ENCODE measurements around the gene KCNQ1. TPM values are rescaled to one million over a fixed set of nuclear protein-coding genes. Genes with fewer than 3 reads are reported as not detected.
A peak's percentile ranks its signal among the peaks of the same experiment; 100 is the strongest.

KCNQ1 gene
- total and polyA plus RNA-seq, 9 of the 15 experiments (the other 6 are each of a cell fraction or from before 2014, with no cell fraction given): 0.44 TPM; not detected in 8

DNA sequence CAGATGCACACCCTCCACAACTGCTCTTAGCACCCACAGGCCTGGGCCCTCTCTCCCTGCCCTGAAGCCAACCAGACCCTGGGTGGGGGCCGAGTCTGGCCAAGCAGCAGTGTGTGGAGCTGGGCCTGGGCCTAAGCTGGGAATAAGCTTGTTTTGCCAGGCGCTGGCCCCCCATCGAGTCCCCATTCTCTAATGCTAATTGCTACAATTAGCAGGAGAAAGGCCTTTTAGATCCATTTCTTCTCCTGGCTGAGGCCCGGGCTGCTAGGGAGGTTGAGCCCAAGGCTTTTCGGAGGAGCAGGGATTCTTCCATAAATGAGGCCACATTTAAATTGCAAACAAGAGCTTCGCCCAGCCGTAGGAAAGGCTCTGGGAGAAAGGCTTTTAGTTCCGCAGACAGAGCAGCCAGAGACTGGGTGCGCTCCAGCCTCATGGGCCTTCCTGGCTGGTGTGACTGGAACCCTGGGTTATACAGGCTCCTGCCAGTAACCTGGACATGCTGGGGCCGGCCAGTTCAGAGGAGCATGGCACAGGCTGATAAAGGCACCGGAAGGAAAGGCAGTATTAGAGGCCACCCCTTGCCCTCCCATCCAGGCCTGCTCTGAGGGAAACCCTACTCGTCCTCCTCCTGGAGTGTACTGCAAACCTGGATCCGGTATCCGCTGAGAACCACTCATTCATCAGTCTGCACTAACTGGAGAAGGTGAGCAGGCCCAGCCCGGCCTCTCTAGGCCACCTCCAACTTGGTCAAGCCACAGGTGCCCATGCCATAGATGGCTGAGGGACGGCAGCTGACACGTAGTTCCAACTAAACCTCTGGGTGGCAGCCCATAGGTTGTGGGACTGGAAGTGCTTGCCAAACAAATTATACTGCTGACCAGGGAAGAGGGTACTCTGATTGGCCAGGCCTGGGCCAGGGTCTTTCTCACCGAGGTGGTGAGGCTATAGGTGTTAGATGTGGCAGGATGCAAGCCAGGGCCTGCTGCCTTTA is 248.8 kb downstream of the KCNQ1 start:
- CTCF ChIA-PET (ENCODE audit: low intra/inter-chr PET ratio): no interaction called here
- Histone ChIP-seq H3K4me2 (ENCODE audit: insufficient read depth, low read length) (no peak overlapping the region), H3K9ac (ENCODE audit: insufficient read depth in 1 of 2, low read depth in 2 of 2, low read length in 2 of 2) (peak overlapping the region in 1 of 2 experiments; percentile 15; a peak in 2 of 4 replicates), H3K4me1 (replicated peaks in 1 of 2; ENCODE audit: control insufficient read depth in 2 of 2, insufficient read depth in 2 of 2, low read length in 2 of 2) (peaks cover 4 to 11% of the 10 kb centered on the region in 2 experiments; a peak in 3 of 5 replicates), H3K9me1 (ENCODE audit: control insufficient read depth, insufficient read depth, low read length) (peaks cover 12% of the 10 kb centered on the region), H4K20me1 (replicated peaks; ENCODE audit: control insufficient read depth, insufficient read depth, low read length) (peaks cover 80% of the 10 kb centered on the region), H3K4me3 (no peak overlapping the region), H2AFZ (ENCODE audit: low read depth, low read length) (no peak overlapping the region), H3K9me3 (replicated peaks; ENCODE audit: control insufficient read depth, insufficient read depth, low read depth, low read length) (no peaks in the 10 kb centered on the region), H3K27me3 (ENCODE audit: control insufficient read depth in 2 of 2, insufficient read depth in 2 of 2, low read length in 2 of 2) (no peaks in the 10 kb centered on the region), H3K79me2 (ENCODE audit: control insufficient read depth, insufficient read depth, low read length) (peaks cover 100% of the 10 kb centered on the region), H3K27ac (ENCODE audit: extremely low read depth, low read depth, low read length) (no peak overlapping the region), H3K36me3 (ENCODE audit: control insufficient read depth, insufficient read depth, low read length) (peaks cover 77% of the 10 kb centered on the region)
- BruUV-seq (replicated peaks): no TSS peak
- DNase-seq (ENCODE audit: extremely low read depth in 1 of 4, low spot score in 3 of 4): no peak
- in situ Hi-C loops (cut with MboI): no loop called here
- no peak for FAIRE-seq
- TF ChIP-seq, protein P1, sequence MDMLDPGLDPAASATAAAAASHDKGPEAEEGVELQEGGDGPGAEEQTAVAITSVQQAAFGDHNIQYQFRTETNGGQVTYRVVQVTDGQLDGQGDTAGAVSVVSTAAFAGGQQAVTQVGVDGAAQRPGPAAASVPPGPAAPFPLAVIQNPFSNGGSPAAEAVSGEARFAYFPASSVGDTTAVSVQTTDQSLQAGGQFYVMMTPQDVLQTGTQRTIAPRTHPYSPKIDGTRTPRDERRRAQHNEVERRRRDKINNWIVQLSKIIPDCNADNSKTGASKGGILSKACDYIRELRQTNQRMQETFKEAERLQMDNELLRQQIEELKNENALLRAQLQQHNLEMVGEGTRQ (CRISPR knock-in tag; IDR thresholded peaks at IDR 0.05): no peak
- 0 out of 2 replicates have a peak, but pooled peaks have one; percentile 27 for TF ChIP-seq RBFOX2 (IDR thresholded peaks at IDR 0.05; ENCODE audit: low read depth, low read length)
- no peak for TF ChIP-seq MAFF (IDR thresholded peaks at IDR 0.05; ENCODE audit: low read length)
- no peak for TF ChIP-seq ZNF146 (CRISPR knock-in tag; IDR thresholded peaks at IDR 0.05; ENCODE audit: unreplicated experiment)
- TF ChIP-seq, protein P2, sequence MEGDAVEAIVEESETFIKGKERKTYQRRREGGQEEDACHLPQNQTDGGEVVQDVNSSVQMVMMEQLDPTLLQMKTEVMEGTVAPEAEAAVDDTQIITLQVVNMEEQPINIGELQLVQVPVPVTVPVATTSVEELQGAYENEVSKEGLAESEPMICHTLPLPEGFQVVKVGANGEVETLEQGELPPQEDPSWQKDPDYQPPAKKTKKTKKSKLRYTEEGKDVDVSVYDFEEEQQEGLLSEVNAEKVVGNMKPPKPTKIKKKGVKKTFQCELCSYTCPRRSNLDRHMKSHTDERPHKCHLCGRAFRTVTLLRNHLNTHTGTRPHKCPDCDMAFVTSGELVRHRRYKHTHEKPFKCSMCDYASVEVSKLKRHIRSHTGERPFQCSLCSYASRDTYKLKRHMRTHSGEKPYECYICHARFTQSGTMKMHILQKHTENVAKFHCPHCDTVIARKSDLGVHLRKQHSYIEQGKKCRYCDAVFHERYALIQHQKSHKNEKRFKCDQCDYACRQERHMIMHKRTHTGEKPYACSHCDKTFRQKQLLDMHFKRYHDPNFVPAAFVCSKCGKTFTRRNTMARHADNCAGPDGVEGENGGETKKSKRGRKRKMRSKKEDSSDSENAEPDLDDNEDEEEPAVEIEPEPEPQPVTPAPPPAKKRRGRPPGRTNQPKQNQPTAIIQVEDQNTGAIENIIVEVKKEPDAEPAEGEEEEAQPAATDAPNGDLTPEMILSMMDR (IDR thresholded peaks at IDR 0.05 in 2 of 3, conservative IDR thresholded peaks at IDR 0.05 in 1 of 3; ENCODE audit: insufficient read depth in 2 of 3, low read depth in 1 of 3, low read length in 3 of 3): peak in 2 of 3 experiments; percentile 13 to 16; a peak in 1 of 6 replicates
- POLR2A ChIA-PET: interaction anchor here (0.6 to 0.8 kb wide), 2 partner anchors 194 to 221 kb away, joined by 3 read pairs; no protein-coding TSS in a partner anchor
- WGBS (ENCODE audit: insufficient coverage, low coverage, missing lambda C conversion rate): 85% methylated on average over 18 of the region's 18 CpGs
- no peak for ATAC-seq
- intact Hi-C loops (cut with micrococcal nuclease): loop anchor here (10.0 kb wide), 1 partner anchor 159 kb away; no protein-coding TSS in a partner anchor
